K562 (cell line): ENCODE measurements around the gene CENPT. TPM values are rescaled to one million over a fixed set of nuclear protein-coding genes. Genes with fewer than 3 reads are reported as not detected.

Source experiments
- CCAR2 ChIP-seq: fragments of 200-400 bp; formaldehyde crosslinking; IDR thresholded peaks from 2 replicates; pipeline ENCODE4 v1.6.1; 2017; ENCODE audit warnings: mild to moderate bottlenecking, low read depth, low read length
- HOXB6 ChIP-seq: fragments of 250-450 bp; sonication (Bioruptor Pico); IDR thresholded peaks from 2 replicates; pipeline ENCODE4 v1.5.1; 2022; ENCODE audit warnings: mild to moderate bottlenecking, borderline replicate concordance
- JUN ChIP-seq, 2 experiments: sonication (generic) in 1 of 2; formaldehyde crosslinking in 1 of 2; IDR thresholded peaks; 2 replicates each; pipeline versions ENCODE4 v1.6.1 to v1.8.0; 2012 to 2022; ENCODE audit warnings: borderline replicate concordance in 2 of 2, mild to moderate bottlenecking in 2 of 2, improper control_type of control experiment in 1 of 2, low read depth in 1 of 2, low read length in 1 of 2, missing genetic modification reagents in 1 of 2
- KLF1 ChIP-seq: fragments of 450-650 bp; IDR thresholded peaks from 2 replicates; pipeline ENCODE4 v1.6.1; 2016; ENCODE audit warnings: missing genetic modification characterization, missing compliant biosample characterization
- MEF2D ChIP-seq: conservative IDR thresholded peaks from 2 replicates; pipeline ENCODE4 v1.6.1; 2016; ENCODE audit warnings: low read depth, missing genetic modification characterization, missing compliant biosample characterization
- MTA3 ChIP-seq: fragments of 450-650 bp; formaldehyde crosslinking; IDR thresholded peaks from 2 replicates; pipeline ENCODE4 v1.6.1; 2017; ENCODE audit warnings: mild to moderate bottlenecking, borderline replicate concordance
- NFRKB ChIP-seq: fragments of 450-650 bp; IDR thresholded peaks from 2 replicates; pipeline ENCODE4 v1.6.1; 2016; ENCODE audit warnings: low read depth
- PTRF ChIP-seq: fragments of 450-650 bp; IDR thresholded peaks from 2 replicates; pipeline ENCODE4 v1.6.1; 2016; ENCODE audit warnings: mild to moderate bottlenecking, missing genetic modification characterization, missing compliant biosample characterization
- SNAPC5 ChIP-seq: fragments of 250-450 bp; sonication (Bioruptor Pico); IDR thresholded peaks from 2 replicates; pipeline ENCODE4 v1.8.0; 2021; ENCODE audit warnings: moderate library complexity, mild to moderate bottlenecking, inconsistent platforms
- SPI1 ChIP-seq: IDR thresholded peaks from 2 replicates; pipeline ENCODE4 v1.6.1; 2011; ENCODE audit warnings: low read depth, low read length, control low read depth, borderline replicate concordance
- TAF15 ChIP-seq: fragments of 200-400 bp; formaldehyde crosslinking; IDR thresholded peaks from 2 replicates; pipeline ENCODE4 v1.6.1; 2017; ENCODE audit warnings: mild to moderate bottlenecking, low read depth, low read length, moderate library complexity
- ZNF311 ChIP-seq: fragments of 250-450 bp; sonication (Bioruptor Pico); IDR thresholded peaks from 2 replicates; pipeline ENCODE4 v1.4.0; 2020; ENCODE audit warnings: mild to moderate bottlenecking, moderate library complexity
- ZNF347 ChIP-seq: fragments of 450-650 bp; formaldehyde crosslinking; IDR thresholded peaks from 2 replicates; pipeline ENCODE4 v1.4.0; 2020; ENCODE audit warnings: low read depth, mild to moderate bottlenecking, moderate library complexity
- ZNF778 ChIP-seq: fragments of 450-650 bp; formaldehyde crosslinking; IDR thresholded peaks from 2 replicates; pipeline ENCODE4 v1.4.0; 2020; ENCODE audit warnings: mild to moderate bottlenecking, moderate library complexity
- polyA plus RNA-seq, 8 experiments: library from polyadenylated mRNA; depleted of rRNA in 4 of 8; stranded (reverse) in 5 of 8; unstranded in 3 of 8; fragments of >200 nt; fragmentation: Nextera tagmentation in 2 of 8; fragmentation: Illumina TruSeq in 1 of 8; extraction: Ambion mirVana in 2 of 8; extraction: Trizol in 1 of 8; gene quantifications; 2 replicates each; pipeline versions ENCODE4 v1.2.1 to v1.2.3, GENCODE V29; 2011 to 2014; ENCODE audit warnings: inconsistent platforms in 1 of 8, missing spikeins in 1 of 8
- total RNA-seq, 7 experiments: library from RNA; depleted of rRNA in 6 of 7; stranded (reverse); fragments of >200 nt in 6 of 7; fragmentation: Illumina TruSeq in 2 of 7; extraction: Trizol in 2 of 7; gene quantifications; 2 replicates each; pipeline versions ENCODE4 v1.2.1 to v1.2.3, GENCODE V29; 2011 to 2021; ENCODE audit warnings: low replicate concordance in 1 of 7
- TF ChIP-seq, protein P1 (sequence below): fragments of 250-450 bp; sonication (Bioruptor Pico); IDR thresholded peaks from 2 replicates; pipeline ENCODE4 v1.5.1; 2021; ENCODE audit warnings: mild to moderate bottlenecking
- TF ChIP-seq, protein P2 (sequence below): fragments of 450-650 bp; IDR thresholded peaks from 2 replicates; pipeline ENCODE4 v1.6.1; 2017; ENCODE audit warnings: antibody characterized with exemption, mild to moderate bottlenecking
- TF ChIP-seq, protein P3 (sequence below): IDR thresholded peaks from 2 replicates; pipeline ENCODE4 v1.6.1; 2011; ENCODE audit not compliant: insufficient read length; ENCODE audit errors: extremely low read depth

CENPT gene
- total and polyA plus RNA-seq, 9 of the 15 experiments (the other 6 are each of a cell fraction or from before 2014, with no cell fraction given), result 3.6 to 94.2 (median 44.1) TPM

DNA sequence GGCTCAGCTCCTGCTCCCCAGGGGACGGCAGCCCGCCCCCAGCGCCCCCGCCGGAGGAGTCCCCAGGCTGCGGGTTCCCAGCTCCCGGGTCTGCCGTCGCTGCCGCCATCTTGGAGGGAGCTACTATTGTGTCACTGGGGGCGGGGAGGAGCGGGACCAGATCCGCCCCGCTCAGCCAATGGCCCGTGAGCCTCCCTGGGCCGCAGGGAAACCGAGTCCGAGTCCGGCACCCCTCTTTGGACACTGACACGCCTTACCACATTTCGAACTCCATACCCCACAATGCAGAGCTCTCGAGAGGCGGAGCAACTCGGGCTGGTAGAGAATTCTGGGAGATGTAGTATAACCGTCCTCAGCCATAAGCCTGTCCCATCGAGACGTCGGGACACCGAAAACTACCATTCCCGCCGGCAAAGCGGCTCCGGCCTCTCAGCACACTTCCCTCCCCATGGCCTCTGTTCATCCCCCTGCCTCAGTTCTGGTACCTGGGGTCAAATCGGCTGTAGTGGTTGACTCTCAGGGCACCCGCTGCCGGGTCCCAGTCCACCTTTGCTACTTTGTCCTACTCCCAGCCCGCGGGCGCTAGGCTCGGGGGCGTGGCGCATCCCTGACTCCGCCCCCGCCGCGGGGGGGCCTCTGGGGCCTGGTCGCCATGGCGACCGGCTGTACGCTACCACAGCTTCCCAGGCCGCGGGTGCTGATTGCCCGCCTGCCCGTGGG is 40.9 kb downstream of the CENPT start, which contains the start of the genes RANBP10 and TSNAXIP1 (continued):
- TF ChIP-seq CCAR2 (no peak), ZNF347 (CRISPR knock-in tag) (no peak), ZNF311 (CRISPR knock-in tag) (peak; percentile 79; the same call in 1 of the 2 replicates), SNAPC5 (CRISPR knock-in tag) (no peak), PTRF (tag) (no peak), MTA3 (peak; percentile 46), KLF1 (tag) (no peak), NFRKB (no peak), SPI1 (peak; percentile 80), JUN (IDR thresholded peaks at IDR 0.05; ENCODE audit: borderline replicate concordance, low read depth, low read length) (no peak; the same call in 1 of the 2 replicates), JUN (CRISPR knock-in tag; IDR thresholded peaks at IDR 0.05; ENCODE audit: borderline replicate concordance) (no peak; the same call in 1 of the 2 replicates), MEF2D (tag) (no peak), TAF15 (no peak), ZNF778 (CRISPR knock-in tag) (no peak), HOXB6 (no peak)
- TF ChIP-seq, protein P1, sequence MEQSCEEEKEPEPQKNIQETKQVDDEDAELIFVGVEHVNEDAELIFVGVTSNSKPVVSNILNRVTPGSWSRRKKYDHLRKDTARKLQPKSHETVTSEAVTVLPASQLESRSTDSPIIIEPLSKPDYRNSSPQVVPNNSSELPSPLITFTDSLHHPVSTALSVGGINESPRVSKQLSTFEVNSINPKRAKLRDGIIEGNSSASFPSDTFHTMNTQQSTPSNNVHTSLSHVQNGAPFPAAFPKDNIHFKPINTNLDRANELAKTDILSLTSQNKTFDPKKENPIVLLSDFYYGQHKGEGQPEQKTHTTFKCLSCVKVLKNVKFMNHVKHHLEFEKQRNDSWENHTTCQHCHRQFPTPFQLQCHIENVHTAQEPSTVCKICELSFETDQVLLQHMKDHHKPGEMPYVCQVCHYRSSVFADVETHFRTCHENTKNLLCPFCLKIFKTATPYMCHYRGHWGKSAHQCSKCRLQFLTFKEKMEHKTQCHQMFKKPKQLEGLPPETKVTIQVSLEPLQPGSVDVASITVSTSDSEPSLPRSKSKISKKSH, result no peak
- TF ChIP-seq, protein P2, sequence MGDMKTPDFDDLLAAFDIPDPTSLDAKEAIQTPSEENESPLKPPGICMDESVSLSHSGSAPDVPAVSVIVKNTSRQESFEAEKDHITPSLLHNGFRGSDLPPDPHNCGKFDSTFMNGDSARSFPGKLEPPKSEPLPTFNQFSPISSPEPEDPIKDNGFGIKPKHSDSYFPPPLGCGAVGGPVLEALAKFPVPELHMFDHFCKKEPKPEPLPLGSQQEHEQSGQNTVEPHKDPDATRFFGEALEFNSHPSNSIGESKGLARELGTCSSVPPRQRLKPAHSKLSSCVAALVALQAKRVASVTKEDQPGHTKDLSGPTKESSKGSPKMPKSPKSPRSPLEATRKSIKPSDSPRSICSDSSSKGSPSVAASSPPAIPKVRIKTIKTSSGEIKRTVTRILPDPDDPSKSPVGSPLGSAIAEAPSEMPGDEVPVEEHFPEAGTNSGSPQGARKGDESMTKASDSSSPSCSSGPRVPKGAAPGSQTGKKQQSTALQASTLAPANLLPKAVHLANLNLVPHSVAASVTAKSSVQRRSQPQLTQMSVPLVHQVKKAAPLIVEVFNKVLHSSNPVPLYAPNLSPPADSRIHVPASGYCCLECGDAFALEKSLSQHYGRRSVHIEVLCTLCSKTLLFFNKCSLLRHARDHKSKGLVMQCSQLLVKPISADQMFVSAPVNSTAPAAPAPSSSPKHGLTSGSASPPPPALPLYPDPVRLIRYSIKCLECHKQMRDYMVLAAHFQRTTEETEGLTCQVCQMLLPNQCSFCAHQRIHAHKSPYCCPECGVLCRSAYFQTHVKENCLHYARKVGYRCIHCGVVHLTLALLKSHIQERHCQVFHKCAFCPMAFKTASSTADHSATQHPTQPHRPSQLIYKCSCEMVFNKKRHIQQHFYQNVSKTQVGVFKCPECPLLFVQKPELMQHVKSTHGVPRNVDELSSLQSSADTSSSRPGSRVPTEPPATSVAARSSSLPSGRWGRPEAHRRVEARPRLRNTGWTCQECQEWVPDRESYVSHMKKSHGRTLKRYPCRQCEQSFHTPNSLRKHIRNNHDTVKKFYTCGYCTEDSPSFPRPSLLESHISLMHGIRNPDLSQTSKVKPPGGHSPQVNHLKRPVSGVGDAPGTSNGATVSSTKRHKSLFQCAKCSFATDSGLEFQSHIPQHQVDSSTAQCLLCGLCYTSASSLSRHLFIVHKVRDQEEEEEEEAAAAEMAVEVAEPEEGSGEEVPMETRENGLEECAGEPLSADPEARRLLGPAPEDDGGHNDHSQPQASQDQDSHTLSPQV, result peak; percentile 99
- TF ChIP-seq, protein P3, sequence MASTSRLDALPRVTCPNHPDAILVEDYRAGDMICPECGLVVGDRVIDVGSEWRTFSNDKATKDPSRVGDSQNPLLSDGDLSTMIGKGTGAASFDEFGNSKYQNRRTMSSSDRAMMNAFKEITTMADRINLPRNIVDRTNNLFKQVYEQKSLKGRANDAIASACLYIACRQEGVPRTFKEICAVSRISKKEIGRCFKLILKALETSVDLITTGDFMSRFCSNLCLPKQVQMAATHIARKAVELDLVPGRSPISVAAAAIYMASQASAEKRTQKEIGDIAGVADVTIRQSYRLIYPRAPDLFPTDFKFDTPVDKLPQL, result no peak
